Trophoblast cell (in vitro differentiated cells and primary cell): ENCODE measurements around the gene MRPS10.

Experiments used
- DNase-seq, 2 donors: peaks; one replicate each; pipeline ENCODE4 v3.0.0-alpha.2; 2016
- H2AFZ ChIP-seq: 2 replicates; pipeline ENCODE4 v1.6.1; 2013; ENCODE audit warnings: low read length, moderate library complexity, mild to moderate bottlenecking; ENCODE audit not compliant: insufficient read depth, poor library complexity
- H2AK5ac ChIP-seq: 2 replicates; pipeline ENCODE4 v1.6.1; 2013; ENCODE audit warnings: mild to moderate bottlenecking, low read length
- H2BK120ac ChIP-seq: 2 replicates; pipeline ENCODE4 v1.6.1; 2013; ENCODE audit warnings: low read length, mild to moderate bottlenecking, moderate library complexity; ENCODE audit not compliant: insufficient read depth, poor library complexity
- H2BK12ac ChIP-seq: 2 replicates; pipeline ENCODE4 v1.6.1; 2013; ENCODE audit warnings: mild to moderate bottlenecking, low read length, moderate library complexity
- H2BK5ac ChIP-seq: 2 replicates; pipeline ENCODE4 v1.6.1; 2013; ENCODE audit warnings: low read length, low read depth, moderate library complexity, mild to moderate bottlenecking; ENCODE audit not compliant: poor library complexity
- H3K14ac ChIP-seq: 2 replicates; pipeline ENCODE4 v1.6.1; 2013; ENCODE audit warnings: mild to moderate bottlenecking, low read length
- H3K18ac ChIP-seq: 2 replicates; pipeline ENCODE4 v1.6.1; 2013; ENCODE audit warnings: mild to moderate bottlenecking, low read length
- H3K23ac ChIP-seq: 2 replicates; pipeline ENCODE4 v1.6.1; 2013; ENCODE audit warnings: low read length
- H3K27ac ChIP-seq: 2 replicates; pipeline ENCODE4 v1.5.1; 2013; ENCODE audit warnings: low read depth, mild to moderate bottlenecking, inconsistent platforms, low read length, moderate library complexity
- H3K27me3 ChIP-seq: 2 replicates; pipeline ENCODE4 v1.6.1; 2013; ENCODE audit warnings: inconsistent platforms, mild to moderate bottlenecking, low read length, moderate library complexity; ENCODE audit not compliant: insufficient read depth
- H3K36me3 ChIP-seq, 2 experiments: 1 replicate in 1 of 2; 2 replicates in 1 of 2; pipeline ENCODE4 v1.6.1; 2013; ENCODE audit warnings: low read length in 2 of 2, mild to moderate bottlenecking in 2 of 2, moderate library complexity in 1 of 2; ENCODE audit not compliant: insufficient read depth in 2 of 2, control insufficient read depth in 1 of 2
- H3K4ac ChIP-seq: 2 replicates; pipeline ENCODE4 v1.6.1; 2013; ENCODE audit warnings: low read depth, mild to moderate bottlenecking, low read length, moderate library complexity
- H3K4me1 ChIP-seq, 2 experiments: 1 replicate in 1 of 2; 2 replicates in 1 of 2; pipeline ENCODE4 v1.6.1; 2013; ENCODE audit warnings: low read length in 2 of 2, mild to moderate bottlenecking in 2 of 2, moderate library complexity in 1 of 2; ENCODE audit not compliant: insufficient read depth in 2 of 2, control insufficient read depth in 1 of 2
- H3K4me2 ChIP-seq: 2 replicates; pipeline ENCODE4 v1.6.1; 2013; ENCODE audit warnings: inconsistent platforms, mild to moderate bottlenecking, low read length, moderate library complexity
- H3K4me3 ChIP-seq: 2 replicates; pipeline ENCODE4 v1.5.1; 2013; ENCODE audit warnings: mild to moderate bottlenecking, low read depth, low read length, inconsistent platforms
- H3K79me1 ChIP-seq: one replicate; pipeline ENCODE4 v1.6.1; 2013; ENCODE audit warnings: low read length
- H3K79me2 ChIP-seq: 2 replicates; pipeline ENCODE4 v1.6.1; 2013; ENCODE audit warnings: low read length, mild to moderate bottlenecking; ENCODE audit not compliant: control insufficient read depth, insufficient read depth, poor library complexity
- H3K9ac ChIP-seq: 2 replicates; pipeline ENCODE4 v1.6.1; 2013; ENCODE audit warnings: mild to moderate bottlenecking, low read length
- H3K9me3 ChIP-seq: 2 replicates; pipeline ENCODE4 v1.6.1; 2013; ENCODE audit warnings: low read depth, mild to moderate bottlenecking, control low read depth, inconsistent platforms, low read length; ENCODE audit not compliant: insufficient read depth
- H4K12ac ChIP-seq: 2 replicates; pipeline ENCODE4 v1.6.1; 2013; ENCODE audit warnings: low read depth, mild to moderate bottlenecking, low read length, moderate library complexity
- H4K8ac ChIP-seq: 2 replicates; pipeline ENCODE4 v1.6.1; 2013; ENCODE audit warnings: low read depth, mild to moderate bottlenecking, low read length, moderate library complexity
- H4K91ac ChIP-seq: one replicate; pipeline ENCODE4 v1.6.1; 2013; ENCODE audit warnings: low read depth, mild to moderate bottlenecking, low read length, moderate library complexity
- WGBS: extraction: QIAGEN DNeasy Blood & Tissue Kit; methylation state at CpG from one replicate; pipeline ENCODE4 v1.1.7; 2013; ENCODE audit warnings: missing lambda C conversion rate; ENCODE audit not compliant: insufficient read length, insufficient coverage; ENCODE audit errors: extremely low coverage; 5-methylcytosine and 5-hydroxymethylcytosine counted together

Gene MRPS10

GRCh38 chr6:42225029-42225339 is 7.3 kb upstream of the MRPS10 start:
- Histone ChIP-seq H3K23ac (no peak overlapping the region), H3K9me3 (peaks cover 1% of the 10 kb centered on the region), H3K27me3 (no peaks in the 10 kb centered on the region), H3K4me1 (peaks cover 11 to 13% of the 10 kb centered on the region in 2 experiments), H2BK12ac (no peak overlapping the region), H4K8ac (no peak overlapping the region), H3K27ac (no peak overlapping the region), H4K12ac (no peak overlapping the region), H3K4ac (no peak overlapping the region), H2AK5ac (no peak overlapping the region), H2AFZ (no peak overlapping the region), H3K14ac (no peak overlapping the region), H4K91ac (no peak overlapping the region), H3K18ac (no peak overlapping the region), H3K4me3 (no peak overlapping the region), H3K9ac (no peak overlapping the region), H3K79me2 (no peaks in the 10 kb centered on the region), H3K79me1 (peaks cover 2% of the 10 kb centered on the region), H3K36me3 (no peaks in the 10 kb centered on the region), H2BK5ac (no peak overlapping the region), H2BK120ac (no peak overlapping the region), H3K4me2 (no peak overlapping the region)
- no peak for DNase-seq

- Histone ChIP-seq H3K27me3 (no peaks in the 10 kb centered on the region), H4K8ac (no peak overlapping the region), H3K9ac (no peak overlapping the region), H2AK5ac (no peak overlapping the region), H4K12ac (no peak overlapping the region), H3K4me1 (peaks cover 11 to 13% of the 10 kb centered on the region in 2 experiments), H3K79me2 (no peaks in the 10 kb centered on the region), H3K18ac (no peak overlapping the region), H3K9me3 (peaks cover 1% of the 10 kb centered on the region), H2AFZ (no peak overlapping the region), H3K4me2 (no peak overlapping the region), H3K27ac (no peak overlapping the region), H3K4me3 (no peak overlapping the region), H2BK5ac (no peak overlapping the region), H4K91ac (no peak overlapping the region), H3K23ac (no peak overlapping the region), H3K79me1 (peaks cover 2% of the 10 kb centered on the region), H2BK12ac (no peak overlapping the region), H3K36me3 (no peaks in the 10 kb centered on the region), H2BK120ac (no peak overlapping the region), H3K14ac (no peak overlapping the region), H3K4ac (no peak overlapping the region)
- WGBS, result no CpG with 5 or more reads among the region's 12 CpGs
- DNase-seq, result peak in 1 of 2 donors; percentile 62
Measured at GRCh38 chr6:42224222-42225028, 6.8 kb upstream of the MRPS10 start.

GRCh38 chr6:42222448-42222847 is 4.8 kb upstream of the MRPS10 start:
- Histone ChIP-seq H4K91ac (no peak overlapping the region), H4K12ac (no peak overlapping the region), H3K23ac (no peak overlapping the region), H3K27ac (no peak overlapping the region), H3K9me3 (peaks cover 1% of the 10 kb centered on the region), H3K4me2 (no peak overlapping the region), H3K18ac (no peak overlapping the region), H2BK12ac (no peak overlapping the region), H3K27me3 (no peaks in the 10 kb centered on the region), H3K4ac (no peak overlapping the region), H3K4me3 (no peak overlapping the region), H3K36me3 (no peaks in the 10 kb centered on the region), H3K79me2 (no peaks in the 10 kb centered on the region), H3K79me1 (peaks cover 3% of the 10 kb centered on the region), H2BK5ac (no peak overlapping the region), H2BK120ac (no peak overlapping the region), H4K8ac (no peak overlapping the region), H2AFZ (no peak overlapping the region), H3K9ac (no peak overlapping the region), H2AK5ac (no peak overlapping the region), H3K14ac (no peak overlapping the region), H3K4me1 (peaks cover 4 to 6% of the 10 kb centered on the region in 2 experiments)
- peak in 1 of 2 donors; percentile 58 for DNase-seq
- WGBS, result no CpG with 5 or more reads among the region's 7 CpGs

- Histone ChIP-seq H3K14ac (no peak overlapping the region), H2AK5ac (no peak overlapping the region), H3K4me2 (no peak overlapping the region), H3K9me3 (peaks cover 1% of the 10 kb centered on the region), H3K18ac (no peak overlapping the region), H3K4ac (no peak overlapping the region), H3K79me2 (no peaks in the 10 kb centered on the region), H2BK120ac (no peak overlapping the region), H3K79me1 (peaks cover 3% of the 10 kb centered on the region), H3K27me3 (no peaks in the 10 kb centered on the region), H3K9ac (no peak overlapping the region), H3K27ac (no peak overlapping the region), H3K36me3 (no peaks in the 10 kb centered on the region), H2BK5ac (no peak overlapping the region), H3K4me1 (peaks cover under 1 to 3% of the 10 kb centered on the region in 2 experiments), H4K8ac (no peak overlapping the region), H2AFZ (no peak overlapping the region), H4K12ac (no peak overlapping the region), H4K91ac (no peak overlapping the region), H2BK12ac (no peak overlapping the region), H3K23ac (no peak overlapping the region), H3K4me3 (no peak overlapping the region)
- no peak for DNase-seq
- WGBS, result no CpG with 5 or more reads among the region's 4 CpGs
Measured at GRCh38 chr6:42221546-42221945, 3.9 kb upstream of the MRPS10 start.
